K562 (cell line): ENCODE results near the gene MYO18A.

Source experiments
- ETV6 ChIP-seq, 3 experiments: fragments of 150-350 bp in 1 of 3; sonication (generic) in 1 of 3; formaldehyde crosslinking in 1 of 3; IDR thresholded peaks; 2 replicates each; pipeline versions ENCODE4 v1.6.1 to v1.8.0; 2014 to 2022; ENCODE audit warnings: borderline replicate concordance in 2 of 3, low read depth in 2 of 3, antibody characterized with exemption in 1 of 3, low read length in 1 of 3, mild to moderate bottlenecking in 1 of 3, missing genetic modification reagents in 1 of 3
- RB1 ChIP-seq: fragments of 450-650 bp; IDR thresholded peaks from 2 replicates; pipeline ENCODE4 v1.6.1; 2017; ENCODE audit warnings: low read depth, mild to moderate bottlenecking

DNA sequence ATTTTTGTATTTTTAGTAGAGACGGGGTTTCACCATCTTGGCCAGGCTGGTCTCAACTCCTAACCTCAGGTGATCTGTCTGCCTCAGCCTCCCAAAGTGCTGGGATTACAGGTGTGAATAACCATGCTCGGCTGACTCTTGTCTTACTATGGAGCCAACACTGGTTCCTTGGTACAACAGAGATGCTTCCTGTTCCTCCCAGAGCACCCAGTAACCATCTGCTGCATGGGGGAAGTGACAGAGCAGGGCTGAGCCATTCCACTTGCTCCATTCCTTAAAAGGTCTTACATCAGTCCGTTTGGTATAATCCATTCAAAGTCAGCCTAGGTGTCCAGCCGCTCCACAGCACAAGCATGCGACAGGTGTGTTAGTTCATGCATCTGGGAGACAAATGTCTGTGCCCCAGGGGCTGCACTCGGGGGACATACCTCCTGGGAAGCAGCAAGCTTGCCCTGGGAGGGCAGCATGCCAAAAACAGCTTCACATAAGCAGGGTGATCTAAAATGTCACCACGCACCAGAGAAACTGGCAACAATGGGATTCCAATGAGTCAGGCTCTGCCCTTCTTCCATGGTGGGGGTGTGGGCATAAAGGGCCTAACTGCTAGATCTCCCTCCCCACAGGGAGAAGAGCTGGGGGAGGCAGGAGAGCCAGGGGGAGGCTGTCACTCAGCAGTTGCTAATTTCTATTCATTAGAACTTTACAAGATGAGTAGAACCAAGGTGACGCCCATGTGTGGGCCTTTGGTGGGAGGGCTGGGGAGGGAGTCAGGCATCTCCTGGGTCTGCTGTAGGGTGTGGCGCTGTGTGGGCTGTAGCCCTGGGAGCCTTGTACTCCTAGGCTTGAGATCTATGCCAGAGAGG, 101.8 kb downstream of the MYO18A start:
- TF ChIP-seq ETV6 (IDR thresholded peaks at IDR 0.05; ENCODE audit: borderline replicate concordance in 1 of 2, low read depth in 2 of 2, low read length in 1 of 2) (no peak), ETV6 (CRISPR knock-in tag; IDR thresholded peaks at IDR 0.05; ENCODE audit: borderline replicate concordance) (no peak), RB1 (no peak)
